Bronchial epithelial cell (primary cell): ENCODE results near the gene ARHGAP9. TPM values are rescaled to one million over a fixed set of nuclear protein-coding genes. Genes with fewer than 3 reads are reported as not detected.

Experiments used
- DNase-seq: peaks from one replicate; pipeline ENCODE4 v3.0.0-alpha.2; 2010; ENCODE audit warnings: low read depth
- FAIRE-seq: peaks from 2 replicates; lab custom pipeline; 2011; peaks lifted over from hg19 to GRCh38; lab: Jason Lieb, UNC
- H3K27me3 ChIP-seq: 2 replicates; pipeline ENCODE4 v1.5.1; 2011; ENCODE audit warnings: low read length; ENCODE audit not compliant: control insufficient read depth, insufficient read depth
- H3K36me3 ChIP-seq: 2 replicates; pipeline ENCODE4 v1.5.1; 2011; ENCODE audit warnings: low read length; ENCODE audit not compliant: control insufficient read depth, insufficient read depth
- H3K4me3 ChIP-seq: 2 replicates; pipeline ENCODE4 v1.5.1; 2011; ENCODE audit warnings: mild to moderate bottlenecking, low read depth, low read length, control low read depth
- CTCF ChIP-seq: IDR thresholded peaks from 2 replicates; pipeline ENCODE4 v1.5.1; 2011; ENCODE audit warnings: mild to moderate bottlenecking, moderate library complexity, low read length, control low read depth, inconsistent platforms; ENCODE audit not compliant: insufficient read depth, severe bottlenecking
- total RNA-seq: library from RNA; depleted of rRNA; stranded (reverse); fragments of >200 nt; gene quantifications from 2 replicates; pipeline ENCODE4 v1.2.1, GENCODE V29; 2014

The ARHGAP9 gene
- total RNA-seq, 1 donor from 2014 or later, result not detected

GRCh38 chr12:57522011-57522886 lies 42.6 kb upstream of the ARHGAP9 start, which contains the start of gene MBD6:
TSS of gene MBD6 (plus strand) at chr12:57522824. CDS start at chr12:57524304, 1,480 bp downstream.
- FAIRE-seq (no peak), DNase-seq (peak; percentile 91)

GRCh38 chr12:57521525-57522010 lies 41.9 kb upstream of the ARHGAP9 start:
- peaks cover 43% of the 10 kb centered on the region for H3K36me3 ChIP-seq
- TF ChIP-seq CTCF, result peak; percentile 22
- FAIRE-seq (no peak), DNase-seq (peak; percentile 52)
- H3K27me3 ChIP-seq, result no peaks in the 10 kb centered on the region
- no peak overlapping the region for H3K4me3 ChIP-seq

More at GRCh38 chr12:57522011-57522886, 42.6 kb upstream of the ARHGAP9 start, which contains the start of gene MBD6:
- peak within 1 kb of the TSS; percentile 77 for H3K4me3 ChIP-seq
- no peak for TF ChIP-seq CTCF
- no peaks in the 10 kb centered on the region for H3K27me3 ChIP-seq
- H3K36me3 ChIP-seq, result peaks cover 40% of the 10 kb centered on the region

- DNase-seq (peak; percentile 88), FAIRE-seq (no peak)
- TF ChIP-seq CTCF, result no peak
- H3K27me3 ChIP-seq, result no peaks in the 10 kb centered on the region
- H3K4me3 ChIP-seq, result peak within 1 kb of the TSS; percentile 99
- H3K36me3 ChIP-seq, result peaks cover 37% of the 10 kb centered on the region
These were observed 40.6 kb upstream of the ARHGAP9 start, which contains the start of gene DDIT3 for GRCh38 chr12:57520053-57520818. TSS of gene DDIT3 (minus strand) at chr12:57520514. CDS start at chr12:57517406, 3,108 bp downstream.

GRCh38 chr12:57519796-57520052 lies 40.1 kb upstream of the ARHGAP9 start:
- Histone ChIP-seq H3K36me3 (peaks cover 37% of the 10 kb centered on the region), H3K27me3 (no peaks in the 10 kb centered on the region), H3K4me3 (peak overlapping the region; percentile 99)
- no peak for TF ChIP-seq CTCF
- DNase-seq, result peak; percentile 12
- FAIRE-seq, result no peak

- Histone ChIP-seq H3K4me3 (peak overlapping the region; percentile 99), H3K36me3 (peaks cover 34% of the 10 kb centered on the region), H3K27me3 (no peaks in the 10 kb centered on the region)
- no peak for FAIRE-seq
- no peak for TF ChIP-seq CTCF
- DNase-seq, result peak; percentile 13
These were observed 39.5 kb upstream of the ARHGAP9 start for GRCh38 chr12:57518920-57519795.
